OCI-LY1 (cell line): Measurements from ENCODE around the gene SHC4.

Experiments
- H2AFZ ChIP-seq: fragments of 200-600 bp; sonication (generic), shearing (Covaris generic); 2 replicates; pipeline ENCODE4 v1.6.0; 2014; ENCODE audit warnings: antibody characterized with exemption, mild to moderate bottlenecking, low read length
- H3F3A ChIP-seq: fragments of 200-600 bp; sonication (generic), shearing (Covaris generic); 2 replicates; pipeline ENCODE4 v1.6.0; 2014; ENCODE audit warnings: mild to moderate bottlenecking, antibody characterized with exemption, low read length, moderate library complexity; ENCODE audit not compliant: insufficient read depth
- H3K27ac ChIP-seq: fragments of 200-600 bp; sonication (generic); 2 replicates; pipeline ENCODE4 v1.5.1; 2014; ENCODE audit warnings: low read length, mixed run types, mild to moderate bottlenecking, low read depth; ENCODE audit not compliant: poor library complexity, severe bottlenecking
- H3K27me3 ChIP-seq: fragments of 200-600 bp; sonication (generic); 2 replicates; pipeline ENCODE4 v1.6.0; 2014; ENCODE audit warnings: antibody characterized with exemption, mild to moderate bottlenecking, low read length, moderate library complexity; ENCODE audit not compliant: insufficient read depth
- H3K36me3 ChIP-seq: fragments of 200-600 bp; sonication (generic); 2 replicates; pipeline ENCODE4 v1.6.1; 2014; ENCODE audit warnings: mild to moderate bottlenecking, antibody characterized with exemption, low read length, moderate library complexity, mixed read lengths; ENCODE audit not compliant: insufficient read depth
- H3K4me1 ChIP-seq: fragments of 200-600 bp; sonication (generic); 2 replicates; pipeline ENCODE4 v1.5.1; 2014; ENCODE audit warnings: mild to moderate bottlenecking, low read length, moderate library complexity; ENCODE audit not compliant: insufficient read depth, severe bottlenecking
- H3K4me2 ChIP-seq: fragments of 200-600 bp; sonication (generic), shearing (Covaris generic); 2 replicates; pipeline ENCODE4 v1.6.1; 2014; ENCODE audit warnings: low read length
- H3K4me3 ChIP-seq: fragments of 200-600 bp; sonication (generic); 2 replicates; pipeline ENCODE4 v1.5.1; 2014; ENCODE audit warnings: low read length, low read depth, mild to moderate bottlenecking, mixed read lengths; ENCODE audit not compliant: poor library complexity, severe bottlenecking
- H3K79me2 ChIP-seq: fragments of 200-600 bp; shearing (Covaris generic); 2 replicates; pipeline ENCODE4 v1.6.1; 2016; ENCODE audit warnings: mixed run types, low read length, mixed read lengths; ENCODE audit not compliant: insufficient read depth
- H3K9ac ChIP-seq: fragments of 200-600 bp; sonication (generic), shearing (Covaris generic); 2 replicates; pipeline ENCODE4 v1.6.1; 2014; ENCODE audit warnings: mild to moderate bottlenecking, low read length, mixed read lengths
- H3K9me2 ChIP-seq: fragments of 200-600 bp; sonication (generic), shearing (Covaris generic); 2 replicates; pipeline ENCODE4 v1.6.1; 2014; ENCODE audit warnings: low read depth, mild to moderate bottlenecking, low read length, mixed read lengths
- H3K9me3 ChIP-seq: fragments of 200-600 bp; shearing (Covaris generic); 2 replicates; pipeline ENCODE4 v1.6.1; 2014; ENCODE audit warnings: low read length, mixed read lengths
- H4K20me1 ChIP-seq: fragments of 200-600 bp; sonication (generic), shearing (Covaris generic); 2 replicates; pipeline ENCODE4 v1.6.0; 2016; ENCODE audit warnings: mild to moderate bottlenecking, low read length; ENCODE audit not compliant: insufficient read depth
- CTCF ChIP-seq: fragments of 200-600 bp; sonication (generic), shearing (Covaris generic); IDR thresholded peaks from 2 replicates; pipeline ENCODE4 v1.5.1; 2017; ENCODE audit warnings: mild to moderate bottlenecking, antibody characterized with exemption, low read length, moderate library complexity, mixed read lengths
- EZH2 ChIP-seq: fragments of 200-600 bp; sonication (generic), shearing (Covaris generic); IDR thresholded peaks from 2 replicates; pipeline ENCODE4 v1.8.0; 2017; ENCODE audit warnings: borderline replicate concordance, mixed run types, mild to moderate bottlenecking, antibody characterized with exemption, low read length, moderate library complexity, mixed read lengths

The SHC4 gene

GRCh38 chr15:48887144-48887543 lies 76.6 kb downstream of the SHC4 start:
- H3K36me3 ChIP-seq: no peaks in the 10 kb centered on the region
- no peaks in the 10 kb centered on the region for H3K27me3 ChIP-seq
- H2AFZ ChIP-seq: no peak overlapping the region
- H3K4me2 ChIP-seq: no peak overlapping the region
- no peaks in the 10 kb centered on the region for H3K9me2 ChIP-seq
- H3K27ac ChIP-seq: no peak overlapping the region
- no peaks in the 10 kb centered on the region for H3K79me2 ChIP-seq
- TF ChIP-seq EZH2: no peak
- no peak for TF ChIP-seq CTCF
- H3K4me3 ChIP-seq: no peak overlapping the region
- no peaks in the 10 kb centered on the region for H4K20me1 ChIP-seq
- no peaks in the 10 kb centered on the region for H3K4me1 ChIP-seq
- H3F3A ChIP-seq: no peaks in the 10 kb centered on the region
- H3K9me3 ChIP-seq: no peaks in the 10 kb centered on the region
- H3K9ac ChIP-seq: no peak overlapping the region

- no peak for TF ChIP-seq EZH2
- no peak for TF ChIP-seq CTCF
- Histone ChIP-seq H3K27ac (no peak overlapping the region), H4K20me1 (no peaks in the 10 kb centered on the region)
Measured at GRCh38 chr15:48883699-48884098, 80.0 kb downstream of the SHC4 start.

GRCh38 chr15:48880070-48880634 lies 83.6 kb downstream of the SHC4 start:
- peak overlapping the region; percentile 85 for H3K4me3 ChIP-seq
- peaks cover 25% of the 10 kb centered on the region for H3K4me1 ChIP-seq
- H3K27me3 ChIP-seq: no peaks in the 10 kb centered on the region
- H3F3A ChIP-seq: no peaks in the 10 kb centered on the region
- H2AFZ ChIP-seq: no peak overlapping the region
- H3K9ac ChIP-seq: no peak overlapping the region
- no peaks in the 10 kb centered on the region for H3K36me3 ChIP-seq
- no peak for TF ChIP-seq CTCF
- TF ChIP-seq EZH2: no peak
- H4K20me1 ChIP-seq: no peaks in the 10 kb centered on the region
- H3K9me3 ChIP-seq: no peaks in the 10 kb centered on the region
- no peak overlapping the region for H3K27ac ChIP-seq
- H3K4me2 ChIP-seq: peak overlapping the region; percentile 78
- no peaks in the 10 kb centered on the region for H3K9me2 ChIP-seq
- H3K79me2 ChIP-seq: peaks cover 6% of the 10 kb centered on the region; the same call in 1 of the 2 replicates

More at GRCh38 chr15:48883699-48884098, 80.0 kb downstream of the SHC4 start:
- no peak overlapping the region for H3K4me2 ChIP-seq
- H3F3A ChIP-seq: no peaks in the 10 kb centered on the region
- H3K36me3 ChIP-seq: no peaks in the 10 kb centered on the region
- H2AFZ ChIP-seq: no peak overlapping the region
- no peaks in the 10 kb centered on the region for H3K27me3 ChIP-seq
- H3K4me1 ChIP-seq: peaks cover 14% of the 10 kb centered on the region
- H3K9me2 ChIP-seq: no peaks in the 10 kb centered on the region
- H3K79me2 ChIP-seq: peaks cover 4% of the 10 kb centered on the region; the same call in 1 of the 2 replicates
- no peak overlapping the region for H3K4me3 ChIP-seq
- H3K9ac ChIP-seq: no peak overlapping the region
- no peaks in the 10 kb centered on the region for H3K9me3 ChIP-seq
